ENCODE measurements around the gene CPNE5. TPM values are rescaled to one million over a fixed set of nuclear protein-coding genes. Genes with fewer than 3 reads are reported as not detected.

Gene CPNE5
- total RNA-seq, 1 experiment from 2014 or later: 0.59 TPM

GRCh38 chr6:36739947-36740817, 99.1 kb downstream of the CPNE5 start:
- Histone ChIP-seq H3K36me3 (no peaks in the 10 kb centered on the region), H3K27me3 (no peaks in the 10 kb centered on the region), H3K4me3 (no peak overlapping the region), H3K9me3 (no peaks in the 10 kb centered on the region)
- peak; percentile 40 for DNase-seq

GRCh38 chr6:36738108-36738507, 101.1 kb downstream of the CPNE5 start:
- Histone ChIP-seq H3K9me3 (no peaks in the 10 kb centered on the region), H3K27me3 (no peaks in the 10 kb centered on the region), H3K4me3 (no peak overlapping the region), H3K36me3 (no peaks in the 10 kb centered on the region)
- no peak for DNase-seq

- Histone ChIP-seq H3K27me3 (no peaks in the 10 kb centered on the region), H3K9me3 (no peaks in the 10 kb centered on the region), H3K4me3 (no peak overlapping the region), H3K36me3 (no peaks in the 10 kb centered on the region)
- DNase-seq: no peak
Observed at GRCh38 chr6:36737043-36737785, 102.0 kb downstream of the CPNE5 start.

DNA sequence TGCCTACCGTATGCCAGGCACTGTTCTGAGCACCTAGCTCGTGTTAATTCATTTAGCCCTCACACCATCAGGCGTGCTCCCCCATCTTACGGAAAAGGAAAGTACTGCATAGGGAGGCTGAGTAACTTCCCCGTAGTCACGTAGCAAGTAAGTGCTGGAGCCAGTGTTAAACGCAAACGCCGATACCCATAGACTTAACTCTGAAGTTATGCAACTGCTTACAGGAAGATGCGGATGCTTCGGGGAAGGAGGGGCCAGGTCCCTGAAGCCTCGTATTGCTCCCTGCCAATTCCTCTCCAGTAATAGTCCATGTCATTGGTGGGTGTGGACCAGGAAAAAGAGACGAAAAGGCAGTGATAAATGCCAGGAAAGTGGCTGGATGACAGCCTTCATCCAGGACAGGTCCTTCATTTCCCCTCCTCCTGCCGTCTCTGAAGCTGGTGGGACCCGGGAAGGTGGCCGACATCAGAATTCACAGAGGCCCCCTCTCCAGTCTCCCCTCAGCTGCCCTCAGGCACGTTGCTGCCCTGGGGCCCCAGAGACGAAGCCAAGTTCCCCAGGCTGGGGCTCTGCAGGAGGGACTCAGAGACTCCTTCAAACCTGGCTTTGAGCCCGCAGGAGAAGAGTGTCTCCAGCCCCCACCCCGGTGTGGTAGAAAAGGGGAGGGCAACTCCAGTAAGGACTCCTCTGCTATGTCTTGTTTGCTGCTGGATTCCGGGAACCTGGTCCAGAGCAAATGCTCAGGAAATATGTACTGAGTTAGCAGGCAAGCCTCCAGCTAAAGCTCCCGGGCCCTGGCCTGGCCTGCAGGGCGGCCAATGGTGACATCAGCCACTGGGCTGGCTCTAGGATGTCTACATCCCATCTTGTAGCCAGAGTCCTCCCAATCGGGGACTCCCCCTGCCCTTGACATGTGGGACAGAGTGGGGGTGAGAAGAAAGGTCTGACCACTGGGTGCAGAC, 103.9 kb downstream of the CPNE5 start:
- peak; percentile 92 for DNase-seq
- no peaks in the 10 kb centered on the region for H3K36me3 ChIP-seq
- H3K27me3 ChIP-seq: no peaks in the 10 kb centered on the region
- no peaks in the 10 kb centered on the region for H3K9me3 ChIP-seq
- peak overlapping the region; percentile 23 for H3K4me3 ChIP-seq

DNA sequence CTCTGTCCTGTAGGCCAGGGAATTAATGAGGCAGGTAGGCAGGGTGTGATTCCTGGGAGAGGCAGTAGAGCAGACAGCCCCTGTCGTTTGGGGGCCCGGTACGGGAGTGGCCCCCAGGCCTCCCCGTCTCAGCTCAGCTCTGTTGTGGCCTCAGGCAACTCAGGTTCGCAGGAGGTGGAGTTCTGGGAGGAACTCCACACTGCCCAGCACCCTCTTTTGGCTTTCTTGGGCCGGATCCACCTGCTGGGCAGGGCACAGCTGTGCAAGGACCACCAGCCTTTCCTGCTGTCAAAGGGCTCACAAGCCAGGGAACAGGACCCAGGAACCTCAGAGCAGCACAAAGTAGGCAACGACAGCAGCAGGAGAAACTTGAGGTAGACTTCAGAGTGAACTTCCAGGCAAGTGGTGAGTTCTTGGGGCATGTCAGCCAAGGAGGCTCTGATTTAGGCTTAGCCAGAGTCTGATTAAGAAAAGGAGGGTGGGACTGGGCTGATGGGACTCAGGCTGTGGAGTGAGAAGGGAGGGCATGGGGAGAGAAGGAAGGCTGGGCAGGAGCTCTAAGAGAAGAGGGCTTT, 104.7 kb downstream of the CPNE5 start:
- Histone ChIP-seq H3K36me3 (no peaks in the 10 kb centered on the region), H3K9me3 (no peaks in the 10 kb centered on the region), H3K27me3 (no peaks in the 10 kb centered on the region), H3K4me3 (peak overlapping the region; percentile 23)
- no peak for DNase-seq

- Histone ChIP-seq H3K36me3 (no peaks in the 10 kb centered on the region), H3K27me3 (no peaks in the 10 kb centered on the region), H3K4me3 (no peak overlapping the region), H3K9me3 (no peaks in the 10 kb centered on the region)
- DNase-seq: no peak
Observed at GRCh38 chr6:36733300-36733699, 105.9 kb downstream of the CPNE5 start.

DNA sequence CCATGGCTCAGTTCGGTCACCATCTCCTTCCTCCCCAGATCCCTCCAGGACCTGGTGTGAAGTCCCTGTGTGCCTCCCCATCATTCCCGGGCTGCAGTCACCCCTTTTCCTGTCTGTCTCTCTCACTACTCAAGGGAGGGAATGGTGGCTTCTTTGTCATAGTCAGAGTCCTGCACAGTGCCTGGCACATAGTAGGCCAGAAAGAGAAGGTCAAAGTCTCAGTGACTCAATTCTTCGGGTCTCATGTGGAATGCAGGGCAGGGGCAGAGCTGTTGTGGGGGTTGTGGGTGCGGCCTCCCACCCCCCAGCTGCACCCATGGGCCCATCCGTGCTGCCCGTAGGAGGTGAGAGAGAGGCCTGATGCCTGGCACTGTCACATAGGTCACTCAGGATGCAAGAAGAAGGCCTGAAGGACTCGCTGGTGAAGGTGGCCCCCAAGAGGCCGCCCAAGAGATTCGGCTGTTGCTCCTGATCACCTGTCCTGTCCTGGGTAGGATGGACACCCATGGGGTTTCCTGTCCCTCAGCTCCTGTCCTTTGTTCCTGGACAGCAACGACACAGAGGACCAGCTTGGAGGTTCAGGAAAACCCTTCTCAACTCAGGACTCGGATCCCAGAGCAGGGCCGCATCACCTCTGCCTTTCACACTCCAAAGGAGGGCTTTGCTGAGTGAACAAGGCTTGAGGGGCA, 107.5 kb downstream of the CPNE5 start:
- Histone ChIP-seq H3K4me3 (no peak overlapping the region), H3K36me3 (no peaks in the 10 kb centered on the region), H3K27me3 (no peaks in the 10 kb centered on the region), H3K9me3 (no peaks in the 10 kb centered on the region)
- DNase-seq: no peak

DNA sequence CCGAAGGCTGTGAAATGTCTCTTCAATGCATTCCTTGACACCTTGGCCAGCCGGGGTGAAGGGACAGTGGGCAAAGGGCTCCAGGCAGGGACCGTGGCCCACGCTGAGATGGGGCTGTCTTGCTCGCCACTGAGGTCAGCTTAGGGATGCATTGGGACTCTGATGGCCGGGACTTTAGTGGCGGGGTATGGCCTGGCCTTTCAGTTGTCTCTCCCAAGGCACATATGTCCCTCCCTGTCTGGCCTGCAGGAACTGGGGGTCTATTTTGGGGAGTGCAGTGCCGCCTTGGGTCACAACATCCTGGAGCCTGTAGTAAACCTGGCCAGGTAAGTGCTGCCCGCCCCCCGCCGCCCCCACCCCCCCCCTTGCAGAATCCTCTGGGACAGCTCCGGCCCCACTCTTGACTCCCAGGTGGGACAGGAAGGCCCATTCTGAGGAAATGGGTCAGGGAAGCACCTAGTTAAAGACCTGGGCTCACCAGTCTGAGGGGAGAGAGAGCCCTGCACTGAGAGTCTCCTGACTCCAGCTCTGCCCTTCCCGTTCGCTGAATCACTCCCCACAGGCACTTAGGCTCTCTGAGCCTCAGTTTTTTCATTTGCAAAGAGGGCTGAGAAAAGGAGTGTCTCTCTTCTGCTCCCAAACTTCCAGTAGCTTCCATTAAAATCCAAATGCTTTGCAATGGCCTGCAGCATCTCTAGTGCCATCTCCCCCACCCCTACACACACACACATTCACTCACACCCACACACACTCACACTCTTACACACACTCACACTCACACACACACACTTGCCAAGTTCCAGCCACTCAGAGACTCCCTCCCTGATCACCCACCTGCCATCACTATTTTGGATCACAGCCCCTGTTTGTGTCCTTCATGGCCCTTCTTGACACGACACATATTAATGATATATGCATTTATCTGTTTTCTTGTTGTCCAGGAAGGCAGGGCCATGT, 108.5 kb downstream of the CPNE5 start:
- Histone ChIP-seq H3K4me3 (no peak overlapping the region), H3K27me3 (no peaks in the 10 kb centered on the region), H3K9me3 (no peaks in the 10 kb centered on the region), H3K36me3 (no peaks in the 10 kb centered on the region)
- DNase-seq: no peak

GRCh38 chr6:36729161-36729524, 110.1 kb downstream of the CPNE5 start:
- Histone ChIP-seq H3K4me3 (no peak overlapping the region), H3K36me3 (no peaks in the 10 kb centered on the region), H3K9me3 (no peaks in the 10 kb centered on the region), H3K27me3 (no peaks in the 10 kb centered on the region)
- no peak for DNase-seq

DNA sequence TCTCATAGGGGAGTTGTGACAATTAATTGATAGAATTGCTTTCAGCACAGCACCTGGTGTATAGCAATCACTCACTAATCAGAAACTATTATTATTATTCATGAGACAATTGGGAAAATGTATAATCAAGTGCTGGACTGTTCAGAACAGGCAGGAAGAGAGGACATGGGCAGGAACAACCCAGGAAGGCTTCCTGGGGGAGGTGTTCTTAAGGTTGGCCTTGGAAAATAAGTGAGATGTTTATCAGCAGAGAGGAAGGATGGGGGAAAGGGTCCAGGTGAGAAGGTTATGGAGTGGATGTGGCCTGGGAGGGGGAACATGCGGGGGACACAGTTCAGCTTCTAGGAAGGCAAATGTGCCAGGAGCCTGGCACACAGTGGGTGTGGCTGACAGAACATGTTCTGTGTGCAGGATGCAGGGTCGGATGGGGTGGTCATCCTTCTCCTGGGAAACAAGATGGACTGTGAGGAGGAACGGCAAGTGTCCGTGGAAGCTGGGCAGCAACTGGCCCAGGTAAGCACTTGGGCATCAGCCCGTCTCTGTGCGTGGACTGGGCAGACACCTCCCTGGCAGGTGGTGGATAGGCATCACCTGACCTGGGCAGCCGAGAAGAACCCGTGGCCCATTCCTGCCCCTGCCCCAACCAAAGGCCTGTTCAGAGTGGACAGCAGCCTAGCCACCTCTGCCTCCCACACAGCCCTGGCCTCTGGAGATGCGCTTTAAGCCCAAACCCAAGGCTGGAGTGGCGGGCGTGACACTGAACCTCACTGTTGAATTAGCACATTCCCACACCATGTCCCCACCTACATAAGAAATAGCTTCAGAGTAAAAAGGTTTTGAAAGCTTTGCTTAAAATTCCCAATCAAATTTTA, 110.7 kb downstream of the CPNE5 start:
- no peak for DNase-seq
- H3K9me3 ChIP-seq: no peaks in the 10 kb centered on the region
- no peaks in the 10 kb centered on the region for H3K27me3 ChIP-seq
- no peak overlapping the region for H3K4me3 ChIP-seq
- no peaks in the 10 kb centered on the region for H3K36me3 ChIP-seq

GRCh38 chr6:36727505-36728021, 111.7 kb downstream of the CPNE5 start:
- no peak for DNase-seq
- Histone ChIP-seq H3K4me3 (no peak overlapping the region), H3K27me3 (no peaks in the 10 kb centered on the region), H3K36me3 (no peaks in the 10 kb centered on the region), H3K9me3 (no peaks in the 10 kb centered on the region)

DNA sequence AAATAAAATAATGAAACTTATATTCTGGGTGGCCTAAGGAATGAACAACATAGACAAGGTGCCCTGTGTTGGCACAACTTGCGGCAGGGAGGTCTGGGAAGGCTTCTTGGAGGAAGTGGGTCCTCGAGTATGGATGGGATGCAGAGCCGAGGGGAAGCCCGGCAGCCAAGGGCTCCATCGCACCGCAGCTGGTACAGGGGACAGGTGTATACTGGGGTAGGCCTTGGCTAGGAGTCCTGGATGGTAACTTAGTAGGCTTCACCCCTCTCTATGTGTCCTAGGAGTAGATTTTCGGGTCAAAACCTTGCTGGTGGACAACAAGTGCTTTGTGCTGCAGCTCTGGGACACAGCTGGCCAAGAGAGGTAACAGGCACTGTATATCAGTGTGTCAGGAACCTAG, 113.7 kb downstream of the CPNE5 start:
- DNase-seq: no peak
- Histone ChIP-seq H3K9me3 (no peaks in the 10 kb centered on the region), H3K4me3 (no peak overlapping the region), H3K36me3 (no peaks in the 10 kb centered on the region), H3K27me3 (no peaks in the 10 kb centered on the region)

DNA sequence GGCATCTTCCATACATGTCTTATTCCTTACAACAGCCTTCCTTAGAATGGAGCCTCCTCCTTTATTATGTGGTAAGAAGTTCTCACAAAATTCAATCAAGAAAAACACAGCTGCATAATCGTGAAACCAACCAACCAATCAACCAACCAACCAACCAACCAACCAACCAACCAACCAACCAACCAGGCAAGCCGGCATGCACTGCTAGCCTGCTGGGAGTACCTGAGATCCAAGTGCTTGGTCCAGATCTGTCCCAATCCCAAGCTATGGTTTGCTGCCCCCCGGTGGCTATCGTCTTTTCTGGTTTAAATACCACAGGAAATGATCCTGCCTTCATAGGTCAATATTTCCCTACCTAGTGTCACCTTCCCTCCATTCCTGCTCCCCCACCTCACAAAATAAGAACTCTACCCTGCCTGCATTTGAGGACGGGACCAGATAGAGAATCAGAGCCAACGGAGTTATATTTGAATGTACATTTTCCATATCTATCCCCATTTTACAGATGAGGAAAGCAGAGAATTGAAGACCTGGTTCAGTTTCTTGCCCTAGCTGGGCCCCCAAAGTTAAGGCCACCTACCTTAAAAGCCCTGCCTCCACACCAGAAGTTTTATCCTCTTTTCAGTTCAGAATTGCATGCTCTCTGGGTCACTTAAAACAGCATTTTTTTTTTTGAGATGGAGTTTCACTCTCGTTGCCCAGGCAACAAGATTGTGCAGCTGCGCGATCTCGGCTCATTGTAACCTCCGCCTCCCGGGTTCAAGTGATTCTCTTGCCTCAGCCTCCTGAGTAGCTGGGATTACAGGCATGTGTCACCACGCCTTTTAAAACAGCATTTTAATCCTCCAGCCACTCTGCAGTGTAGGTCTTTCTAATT, 114.5 kb downstream of the CPNE5 start:
- H3K27me3 ChIP-seq: no peaks in the 10 kb centered on the region
- H3K36me3 ChIP-seq: no peaks in the 10 kb centered on the region
- H3K9me3 ChIP-seq: no peaks in the 10 kb centered on the region
- H3K4me3 ChIP-seq: no peak overlapping the region
- DNase-seq: peak; percentile 53
